Measurements from ENCODE around the gene EFHD1.
"Not testable (repeated sequence)": the region's sequence is repeated elsewhere in the genome, so short reads cannot be mapped to it uniquely, and the experiment has no call there.

The EFHD1 gene

DNA sequence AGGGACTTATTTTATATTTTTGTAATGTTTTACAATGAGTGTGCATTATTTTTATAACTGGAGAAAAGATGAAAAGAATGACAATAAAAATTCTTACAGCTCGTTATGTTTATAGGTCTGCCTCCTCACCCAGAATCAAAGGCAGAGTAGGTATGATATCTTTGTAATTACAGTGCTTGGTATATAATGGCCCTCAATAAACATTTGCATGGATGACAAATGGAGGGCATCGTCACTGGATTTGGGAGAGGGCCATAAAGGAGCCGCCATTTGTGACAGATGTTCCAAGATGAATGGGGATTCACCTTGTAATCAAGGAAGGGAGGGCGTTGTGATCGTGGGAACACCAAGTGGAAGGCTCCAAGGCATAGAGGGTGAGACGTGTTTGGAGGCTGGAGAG is 41.1 kb downstream of the EFHD1 start:
- DNase-seq (ENCODE audit: low read depth in 2 of 2) = no peak
- H3K4me3 ChIP-seq (replicated peaks in 1 of 2; ENCODE audit: low read depth in 2 of 2, low read length in 2 of 2) = no peak overlapping the region
- TF ChIP-seq, protein P1, sequence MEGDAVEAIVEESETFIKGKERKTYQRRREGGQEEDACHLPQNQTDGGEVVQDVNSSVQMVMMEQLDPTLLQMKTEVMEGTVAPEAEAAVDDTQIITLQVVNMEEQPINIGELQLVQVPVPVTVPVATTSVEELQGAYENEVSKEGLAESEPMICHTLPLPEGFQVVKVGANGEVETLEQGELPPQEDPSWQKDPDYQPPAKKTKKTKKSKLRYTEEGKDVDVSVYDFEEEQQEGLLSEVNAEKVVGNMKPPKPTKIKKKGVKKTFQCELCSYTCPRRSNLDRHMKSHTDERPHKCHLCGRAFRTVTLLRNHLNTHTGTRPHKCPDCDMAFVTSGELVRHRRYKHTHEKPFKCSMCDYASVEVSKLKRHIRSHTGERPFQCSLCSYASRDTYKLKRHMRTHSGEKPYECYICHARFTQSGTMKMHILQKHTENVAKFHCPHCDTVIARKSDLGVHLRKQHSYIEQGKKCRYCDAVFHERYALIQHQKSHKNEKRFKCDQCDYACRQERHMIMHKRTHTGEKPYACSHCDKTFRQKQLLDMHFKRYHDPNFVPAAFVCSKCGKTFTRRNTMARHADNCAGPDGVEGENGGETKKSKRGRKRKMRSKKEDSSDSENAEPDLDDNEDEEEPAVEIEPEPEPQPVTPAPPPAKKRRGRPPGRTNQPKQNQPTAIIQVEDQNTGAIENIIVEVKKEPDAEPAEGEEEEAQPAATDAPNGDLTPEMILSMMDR (IDR thresholded peaks at IDR 0.05; ENCODE audit: low read depth, low read length) = no peak

DNA sequence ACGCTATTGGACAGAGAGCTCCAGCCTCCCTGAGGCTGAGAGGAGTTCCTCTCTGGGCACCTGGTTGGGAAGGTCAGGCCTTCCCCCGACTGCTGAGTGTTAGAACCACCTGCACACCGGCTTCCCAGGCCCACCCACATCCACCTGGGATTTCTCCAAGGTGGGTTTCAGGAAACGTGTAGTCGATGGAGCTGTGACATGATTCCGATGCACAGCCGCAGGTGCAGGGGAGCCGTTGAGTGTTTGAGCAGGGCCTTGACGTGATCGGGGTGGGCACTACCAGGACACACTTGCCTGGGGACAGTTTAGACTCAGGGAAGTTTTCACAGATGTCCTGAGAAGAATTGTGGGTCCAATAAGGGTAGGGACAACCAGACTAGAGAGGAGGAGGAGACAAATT is 42.0 kb downstream of the EFHD1 start:
- no peak for DNase-seq (ENCODE audit: low read depth in 2 of 2)
- no peak overlapping the region for H3K4me3 ChIP-seq (replicated peaks in 1 of 2; ENCODE audit: low read depth in 2 of 2, low read length in 2 of 2)
- TF ChIP-seq, protein P1 (IDR thresholded peaks at IDR 0.05; ENCODE audit: low read depth, low read length) = no peak

DNA sequence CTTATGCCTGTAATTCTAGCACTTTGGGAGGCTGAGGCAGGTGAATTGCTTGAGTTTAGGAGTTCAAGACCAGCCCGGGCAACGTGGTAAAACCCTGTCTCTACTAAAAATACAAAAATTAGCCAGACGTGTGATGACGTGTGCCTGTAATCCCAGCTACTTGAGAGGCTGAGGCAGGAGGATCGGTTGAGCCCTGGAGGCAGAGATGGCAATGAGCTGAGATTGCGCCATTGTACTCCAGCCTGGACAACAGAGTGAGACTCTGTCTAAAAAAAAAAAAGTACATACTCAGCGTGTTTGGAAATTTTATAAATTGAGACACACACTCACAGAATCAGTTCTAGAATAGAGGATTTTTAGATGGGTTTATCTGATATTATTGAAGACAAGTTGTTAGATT is 46.6 kb downstream of the EFHD1 start:
- no peak overlapping the region for H3K4me3 ChIP-seq (replicated peaks in 1 of 2; ENCODE audit: low read depth in 2 of 2, low read length in 2 of 2)
- DNase-seq (ENCODE audit: low read depth in 2 of 2) = no peak
- TF ChIP-seq, protein P1 (IDR thresholded peaks at IDR 0.05; ENCODE audit: low read depth, low read length) = no peak

DNA sequence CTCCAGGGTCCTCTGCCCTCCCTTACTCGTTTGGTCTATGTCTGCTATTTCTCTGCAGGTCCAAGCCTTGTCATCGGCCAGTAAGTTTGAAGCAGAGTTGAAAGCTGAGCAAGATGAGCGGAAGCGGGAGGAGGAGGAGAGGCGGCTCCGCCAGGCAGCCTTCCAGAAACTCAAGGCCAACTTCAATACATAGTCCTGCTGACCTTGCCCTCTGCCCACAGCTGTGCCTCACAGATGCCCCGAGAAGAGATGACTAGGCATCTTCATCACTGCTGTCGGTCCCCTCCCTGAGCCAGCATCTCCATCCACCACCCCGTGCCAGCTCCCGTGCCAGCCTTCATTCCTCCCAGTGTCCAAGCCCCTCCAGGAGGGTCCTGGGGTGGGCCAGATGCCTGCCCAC is 48.1 kb downstream of the EFHD1 start:
- TF ChIP-seq, protein P1 (IDR thresholded peaks at IDR 0.05; ENCODE audit: low read depth, low read length) = no peak
- no peak overlapping the region for H3K4me3 ChIP-seq (replicated peaks in 1 of 2; ENCODE audit: low read depth in 2 of 2, low read length in 2 of 2)
- DNase-seq (ENCODE audit: low read depth in 2 of 2) = peak in 1 of 2 donors; percentile 27

DNA sequence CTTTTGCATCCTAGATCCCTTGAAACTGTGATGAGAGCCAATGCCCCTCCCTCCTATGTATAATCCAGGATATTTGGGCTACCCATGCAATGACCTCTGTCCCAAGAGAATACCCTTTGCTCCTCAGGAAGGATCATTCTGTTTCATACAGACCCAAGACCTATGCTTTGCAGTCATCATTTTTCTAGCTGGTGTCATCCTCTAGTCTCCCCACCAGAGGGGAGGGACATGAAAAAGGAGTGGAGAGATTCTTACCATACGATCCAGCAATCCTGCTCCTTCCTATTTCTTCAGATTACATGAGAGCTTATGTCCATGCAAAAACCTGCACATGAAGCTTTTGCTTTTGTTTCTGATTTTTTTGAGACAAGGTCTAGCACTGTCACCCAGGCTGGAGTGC is 50.0 kb downstream of the EFHD1 start:
- no peak for DNase-seq (ENCODE audit: low read depth in 2 of 2)
- H3K4me3 ChIP-seq (replicated peaks in 1 of 2; ENCODE audit: low read depth in 2 of 2, low read length in 2 of 2) = no peak overlapping the region
- TF ChIP-seq, protein P1 (IDR thresholded peaks at IDR 0.05; ENCODE audit: low read depth, low read length) = no peak

DNA sequence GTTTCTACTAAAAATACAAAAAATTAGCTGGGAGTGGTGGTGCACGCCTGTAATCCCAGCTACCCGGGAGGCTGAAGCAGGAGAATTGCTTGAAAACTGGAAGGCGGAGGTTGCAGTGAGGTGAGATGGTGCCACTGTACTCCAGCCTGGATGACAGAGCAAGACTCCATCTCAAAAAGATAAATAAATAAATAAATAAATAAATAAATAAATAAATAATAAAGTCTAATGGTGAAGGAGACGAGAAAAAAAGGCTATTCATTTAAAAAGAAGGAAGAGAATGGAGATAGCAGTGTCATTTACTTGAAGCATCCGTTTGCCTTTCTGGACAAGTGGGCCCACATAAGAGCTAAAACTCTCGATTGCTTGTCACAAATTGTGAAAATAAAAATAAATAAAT is 52.0 kb downstream of the EFHD1 start:
- not testable (repeated sequence) for H3K4me3 ChIP-seq (replicated peaks in 1 of 2; ENCODE audit: low read depth in 2 of 2, low read length in 2 of 2); DNase-seq (ENCODE audit: low read depth in 2 of 2)

DNA sequence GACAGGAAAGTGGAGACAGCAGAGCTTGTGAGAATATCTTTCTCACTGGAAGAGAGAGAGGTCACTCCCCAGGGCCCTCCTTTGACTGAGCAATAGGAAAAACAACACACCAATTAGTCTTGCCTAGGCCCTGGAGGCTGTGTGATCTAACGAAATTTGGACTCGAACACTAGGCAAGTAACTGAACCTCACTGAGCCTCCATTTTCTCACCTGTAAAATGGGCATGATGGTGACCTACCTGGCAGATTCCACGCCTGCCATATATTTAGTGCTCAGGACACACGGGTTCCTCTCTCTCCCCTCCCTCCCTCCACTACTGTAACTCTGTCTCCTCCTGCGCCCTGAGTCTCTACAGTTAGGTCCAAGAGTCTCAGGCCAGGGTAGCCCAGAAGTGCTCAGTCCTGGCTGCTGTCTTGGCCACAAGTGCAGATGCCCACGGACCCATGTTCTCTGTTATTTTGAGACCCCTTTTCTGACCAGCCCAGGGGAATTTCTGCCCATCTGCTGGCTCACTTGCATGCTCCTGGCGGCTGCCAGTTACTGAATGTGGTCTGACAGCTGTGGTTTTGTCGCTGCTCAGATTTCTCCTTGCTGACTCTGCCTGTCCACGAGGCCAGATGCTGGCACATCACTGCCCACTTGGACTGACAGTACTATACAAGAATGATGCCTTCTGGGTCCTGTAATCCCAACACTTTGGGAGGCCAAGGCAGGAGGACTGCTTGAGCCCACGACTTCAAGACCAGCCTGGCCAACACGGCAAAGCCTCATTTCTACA is 54.2 kb downstream of the EFHD1 start:
- TF ChIP-seq, protein P1 (IDR thresholded peaks at IDR 0.05; ENCODE audit: low read depth, low read length) = no peak
- DNase-seq (ENCODE audit: low read depth in 2 of 2) = no peak
- no peak overlapping the region for H3K4me3 ChIP-seq (replicated peaks in 1 of 2; ENCODE audit: low read depth in 2 of 2, low read length in 2 of 2)
